ENCODE results near the gene ERC2. TPM values are rescaled to one million over a fixed set of nuclear protein-coding genes. Genes with fewer than 3 reads are reported as not detected.

ERC2 gene
- total and polyA plus RNA-seq, 9 donors: 1.2 to 9.4 (median 5.4) TPM

DNA sequence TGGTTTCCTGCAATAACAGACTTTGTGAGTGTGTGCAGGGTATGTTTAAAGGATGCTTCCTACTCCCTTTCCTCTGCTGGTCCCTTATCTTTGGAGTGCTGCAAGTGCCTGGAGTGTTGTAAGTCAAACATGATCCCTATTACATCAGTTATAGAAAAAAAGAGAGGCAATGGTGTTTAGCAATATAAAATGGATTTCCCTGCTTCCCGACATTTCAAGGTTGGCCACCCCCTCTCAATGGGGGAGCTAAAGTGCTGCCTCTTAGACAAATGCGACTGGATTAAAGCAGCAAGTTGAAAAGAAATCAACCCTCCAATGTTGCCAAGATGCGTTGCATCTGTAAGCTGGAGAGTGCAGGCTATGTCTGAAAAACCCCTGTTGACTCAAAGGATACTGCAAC, 778.1 kb downstream of the ERC2 start:
- no peaks in the 10 kb centered on the region for H3K36me3 ChIP-seq
- peaks cover 7% of the 10 kb centered on the region for H3K4me1 ChIP-seq (ENCODE audit: insufficient read depth)
- no peaks in the 10 kb centered on the region for H3K9me3 ChIP-seq
- TF ChIP-seq POLR2A (IDR thresholded peaks at IDR 0.05) (no peak), EP300 (IDR thresholded peaks at IDR 0.05) (no peak)
- TF ChIP-seq, protein P1, sequence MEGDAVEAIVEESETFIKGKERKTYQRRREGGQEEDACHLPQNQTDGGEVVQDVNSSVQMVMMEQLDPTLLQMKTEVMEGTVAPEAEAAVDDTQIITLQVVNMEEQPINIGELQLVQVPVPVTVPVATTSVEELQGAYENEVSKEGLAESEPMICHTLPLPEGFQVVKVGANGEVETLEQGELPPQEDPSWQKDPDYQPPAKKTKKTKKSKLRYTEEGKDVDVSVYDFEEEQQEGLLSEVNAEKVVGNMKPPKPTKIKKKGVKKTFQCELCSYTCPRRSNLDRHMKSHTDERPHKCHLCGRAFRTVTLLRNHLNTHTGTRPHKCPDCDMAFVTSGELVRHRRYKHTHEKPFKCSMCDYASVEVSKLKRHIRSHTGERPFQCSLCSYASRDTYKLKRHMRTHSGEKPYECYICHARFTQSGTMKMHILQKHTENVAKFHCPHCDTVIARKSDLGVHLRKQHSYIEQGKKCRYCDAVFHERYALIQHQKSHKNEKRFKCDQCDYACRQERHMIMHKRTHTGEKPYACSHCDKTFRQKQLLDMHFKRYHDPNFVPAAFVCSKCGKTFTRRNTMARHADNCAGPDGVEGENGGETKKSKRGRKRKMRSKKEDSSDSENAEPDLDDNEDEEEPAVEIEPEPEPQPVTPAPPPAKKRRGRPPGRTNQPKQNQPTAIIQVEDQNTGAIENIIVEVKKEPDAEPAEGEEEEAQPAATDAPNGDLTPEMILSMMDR (IDR thresholded peaks at IDR 0.05): no peak
- H3K4me3 ChIP-seq: no peak overlapping the region
- intact Hi-C loops (cut with DNase I): no loop called here
- H3K27me3 ChIP-seq: no peaks in the 10 kb centered on the region
- peak in 2 of 5 donors; percentile 26 to 27 for DNase-seq
- WGBS, 3 donors: 18 to 37% (median 26%) methylated on average over 3 of the region's 3 CpGs
- no peak overlapping the region for H3K27ac ChIP-seq

DNA sequence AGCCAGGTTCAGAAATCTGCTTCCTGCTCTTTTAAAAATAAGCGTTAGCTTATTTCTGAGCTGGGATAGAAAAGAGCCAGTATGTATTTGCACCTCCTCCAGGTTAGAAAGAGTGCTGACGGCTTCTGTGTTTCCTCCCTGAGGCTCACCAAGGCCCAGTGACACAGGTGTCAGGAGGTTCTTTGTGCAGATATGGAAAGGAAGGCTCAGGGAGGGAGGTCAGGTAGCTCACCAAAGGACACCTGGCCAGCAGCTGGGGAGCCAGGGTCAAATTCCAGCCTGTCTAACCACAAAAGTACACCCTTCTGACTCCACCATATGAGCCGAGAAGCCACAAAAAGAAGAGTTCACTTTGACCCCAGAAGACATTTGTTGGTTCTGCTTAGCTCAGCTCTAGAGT, 780.1 kb downstream of the ERC2 start:
- no peak for DNase-seq
- H3K36me3 ChIP-seq: no peaks in the 10 kb centered on the region
- no peaks in the 10 kb centered on the region for H3K9me3 ChIP-seq
- peaks cover 7% of the 10 kb centered on the region for H3K4me1 ChIP-seq (ENCODE audit: insufficient read depth)
- WGBS, 3 donors: 91 to 96% (median 95%) methylated on average over 3 of the region's 3 CpGs
- TF ChIP-seq POLR2A (IDR thresholded peaks at IDR 0.05) (no peak), EP300 (IDR thresholded peaks at IDR 0.05) (no peak)
- TF ChIP-seq, protein P1 (IDR thresholded peaks at IDR 0.05): no peak
- intact Hi-C loops (cut with DNase I): no loop called here
- no peak overlapping the region for H3K4me3 ChIP-seq
- H3K27ac ChIP-seq: no peak overlapping the region
- H3K27me3 ChIP-seq: no peaks in the 10 kb centered on the region

DNA sequence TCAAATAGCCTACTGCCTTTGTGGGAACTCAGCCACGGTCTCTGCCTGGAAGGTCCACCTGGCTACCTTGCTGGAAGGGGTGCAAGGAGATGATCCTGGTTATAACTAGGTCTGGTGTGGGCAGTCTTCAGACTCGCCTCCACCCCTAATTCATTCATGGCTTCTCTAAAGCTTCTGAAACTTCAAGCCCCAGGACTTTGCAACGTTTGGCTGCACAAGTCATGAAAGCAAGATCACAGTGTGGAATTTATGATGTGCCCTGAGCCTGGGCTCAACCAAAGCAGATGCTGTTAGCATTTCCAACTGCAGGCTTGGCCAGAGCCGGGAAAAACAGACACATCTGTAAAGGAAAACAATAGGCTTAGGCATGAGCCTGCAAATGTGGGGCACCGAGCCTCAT, 780.7 kb downstream of the ERC2 start:
- Histone ChIP-seq H3K27ac (no peak overlapping the region), H3K4me1 (ENCODE audit: insufficient read depth) (peaks cover 7% of the 10 kb centered on the region), H3K4me3 (no peak overlapping the region), H3K27me3 (no peaks in the 10 kb centered on the region), H3K9me3 (no peaks in the 10 kb centered on the region), H3K36me3 (no peaks in the 10 kb centered on the region)
- intact Hi-C loops (cut with DNase I): no loop called here
- DNase-seq: no peak
- 65 to 86% (median 82%) methylated on average over 5 of the region's 5 CpGs for WGBS, 3 donors
- TF ChIP-seq, protein P1 (IDR thresholded peaks at IDR 0.05): no peak
- no peak for TF ChIP-seq POLR2A (IDR thresholded peaks at IDR 0.05)
- no peak for TF ChIP-seq EP300 (IDR thresholded peaks at IDR 0.05)

DNA sequence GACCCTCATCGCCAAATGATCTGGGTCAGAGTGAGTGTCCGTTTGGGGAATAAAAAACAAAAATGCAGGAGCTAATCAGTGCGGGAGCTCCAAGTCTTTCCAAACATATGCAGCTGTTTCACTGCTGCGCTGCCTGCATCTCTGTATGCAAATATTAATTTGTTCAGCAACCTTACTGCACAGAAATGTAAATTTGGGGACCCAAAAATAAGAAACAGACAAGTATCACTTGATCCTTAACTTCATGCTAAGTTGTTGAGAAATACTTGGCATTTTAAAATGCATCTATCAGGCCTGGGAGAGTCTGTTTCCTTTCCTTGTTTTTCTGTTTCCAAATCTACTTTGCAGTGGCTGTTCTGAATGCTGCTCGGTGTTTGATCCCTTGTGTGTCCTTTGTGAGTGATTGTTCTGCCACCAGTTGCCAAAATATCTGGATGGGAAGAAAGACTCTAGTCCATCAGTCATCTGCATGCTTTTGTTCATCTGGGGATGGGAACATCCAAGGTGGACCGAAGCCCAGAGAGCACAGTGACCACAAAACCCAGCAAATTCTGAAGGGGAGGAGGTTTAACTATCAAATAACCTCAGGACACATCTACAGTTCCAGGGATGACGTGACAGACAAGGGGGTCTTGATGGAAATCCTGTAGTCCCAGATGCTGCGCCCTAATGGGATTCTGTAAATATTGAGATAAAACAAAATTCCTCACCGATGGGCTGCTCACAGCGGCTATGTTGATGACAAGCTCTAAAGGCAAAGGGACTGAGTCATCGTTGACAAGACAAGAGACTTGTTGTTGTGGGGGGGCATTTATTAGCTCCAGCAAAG, 781.6 kb downstream of the ERC2 start:
- TF ChIP-seq POLR2A (IDR thresholded peaks at IDR 0.05) (no peak), EP300 (IDR thresholded peaks at IDR 0.05) (no peak)
- TF ChIP-seq, protein P1 (IDR thresholded peaks at IDR 0.05): no peak
- H3K9me3 ChIP-seq: no peaks in the 10 kb centered on the region
- no peaks in the 10 kb centered on the region for H3K36me3 ChIP-seq
- no peak overlapping the region for H3K4me3 ChIP-seq
- no peak overlapping the region for H3K27ac ChIP-seq
- H3K4me1 ChIP-seq (ENCODE audit: insufficient read depth): peaks cover 7% of the 10 kb centered on the region
- no peaks in the 10 kb centered on the region for H3K27me3 ChIP-seq
- intact Hi-C loops (cut with DNase I): no loop called here
- no peak for DNase-seq
- WGBS, 3 donors: 25 to 49% (median 34%) methylated on average over 11 of the region's 11 CpGs

Data from ovary (tissue), 9 donors.